ENCODE measurements around the gene U2AF1. TPM values are rescaled to one million over a fixed set of nuclear protein-coding genes. Genes with fewer than 3 reads are reported as not detected.
"Not testable (repeated sequence)": the region's sequence is repeated elsewhere in the genome, so short reads cannot be mapped to it uniquely, and the experiment has no call there.

The U2AF1 gene
- polyA plus RNA-seq, 3 donors from 2014 or later = 55.1 to 107 (median 77.6) TPM

- H3K27me3 Mint-ChIP-seq (ENCODE audit: low read depth in 3 of 3); H3K4me1 Mint-ChIP-seq; H3K36me3 Mint-ChIP-seq; H3K27ac Mint-ChIP-seq; DNase-seq; H3K4me3 Mint-ChIP-seq; H3K9me3 Mint-ChIP-seq: not testable (repeated sequence)
These were observed 5.1 kb downstream of the U2AF1 start for GRCh38 chr21:43102281-43102680.

- not testable (repeated sequence) for H3K36me3 Mint-ChIP-seq, H3K9me3 Mint-ChIP-seq, H3K4me1 Mint-ChIP-seq
These were observed 5.7 kb downstream of the U2AF1 start for GRCh38 chr21:43101676-43102075.

DNA sequence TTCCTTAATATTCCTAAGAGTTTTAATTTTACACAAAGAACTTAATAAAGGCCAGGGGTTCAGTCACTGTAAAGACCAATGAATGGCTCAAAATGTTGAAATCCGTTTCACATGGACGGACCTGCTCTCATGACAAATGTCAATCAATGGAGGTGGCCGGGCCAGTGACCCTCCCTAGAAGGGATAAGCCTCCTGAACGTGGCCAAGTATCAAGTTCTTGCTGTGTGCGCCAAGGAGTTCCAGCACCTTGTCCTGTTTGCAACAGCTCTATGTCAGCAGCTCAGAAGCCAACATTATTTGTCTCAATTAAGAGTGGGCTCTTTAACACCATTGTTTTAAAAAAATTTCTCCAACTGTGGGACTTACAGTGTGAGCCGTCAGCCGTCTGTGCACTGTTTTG is 6.4 kb downstream of the U2AF1 start:
- H3K4me1 Mint-ChIP-seq; H3K9me3 Mint-ChIP-seq; H3K4me3 Mint-ChIP-seq; H3K36me3 Mint-ChIP-seq; H3K27ac Mint-ChIP-seq; H3K27me3 Mint-ChIP-seq (ENCODE audit: low read depth in 3 of 3); DNase-seq: not testable (repeated sequence)

More at GRCh38 chr21:43101676-43102075, 5.7 kb downstream of the U2AF1 start:
- H3K27ac Mint-ChIP-seq; H3K27me3 Mint-ChIP-seq (ENCODE audit: low read depth in 3 of 3); H3K4me3 Mint-ChIP-seq; DNase-seq: not testable (repeated sequence)

DNA sequence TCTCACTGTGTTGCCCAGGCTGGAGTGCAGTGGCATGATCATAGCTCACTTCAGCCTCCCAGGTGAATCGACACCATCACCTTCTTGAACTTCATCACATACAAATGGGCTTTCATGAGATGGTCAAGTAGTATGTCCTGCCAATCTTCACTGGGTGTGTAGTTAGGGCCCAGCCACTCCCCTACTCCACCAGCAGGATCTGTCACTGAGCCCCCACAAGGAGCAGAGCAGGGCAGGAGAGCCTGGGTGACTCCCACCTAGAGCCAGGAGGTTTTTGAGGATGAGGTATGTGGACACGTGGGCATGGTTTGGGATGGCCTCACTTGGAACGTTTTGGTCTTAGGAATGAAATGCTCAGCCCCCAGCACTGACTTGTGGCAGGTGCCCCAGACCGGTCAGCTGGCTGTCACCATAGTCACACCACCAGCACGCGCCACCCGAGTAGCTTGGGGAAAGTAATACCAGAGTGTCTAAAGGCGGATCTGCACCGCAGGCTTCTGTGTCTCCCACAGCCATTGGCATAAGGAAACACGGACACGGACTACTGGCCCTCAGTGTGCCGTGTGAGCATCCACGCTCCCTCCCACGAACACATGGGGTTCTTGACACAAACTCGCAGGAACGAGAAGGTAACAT is 15.3 kb downstream of the U2AF1 start:
- not testable (repeated sequence) for H3K4me1 Mint-ChIP-seq; DNase-seq; H3K4me3 Mint-ChIP-seq; H3K9me3 Mint-ChIP-seq; H3K27me3 Mint-ChIP-seq (ENCODE audit: low read depth in 3 of 3); H3K36me3 Mint-ChIP-seq; H3K27ac Mint-ChIP-seq

DNA sequence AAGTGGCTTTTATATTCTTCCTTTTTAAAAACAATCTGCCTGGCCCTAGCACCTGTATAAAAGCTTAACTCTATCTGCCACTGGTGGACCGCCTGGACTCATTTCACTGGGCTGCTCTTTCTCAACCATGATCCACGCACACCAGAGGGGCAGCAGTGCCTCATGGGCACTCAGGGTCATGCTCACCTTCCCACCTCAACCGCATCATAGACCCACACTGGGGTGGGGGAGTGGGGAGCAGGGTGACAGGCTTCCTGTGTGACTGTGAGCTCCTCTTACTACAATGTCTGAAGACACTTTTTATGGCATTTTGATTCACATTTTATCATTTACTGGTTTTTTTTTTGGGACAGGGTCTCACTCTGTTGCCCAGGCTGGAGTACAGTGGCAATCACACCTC is 16.4 kb downstream of the U2AF1 start:
- not testable (repeated sequence) for H3K27me3 Mint-ChIP-seq (ENCODE audit: low read depth in 3 of 3); H3K36me3 Mint-ChIP-seq; H3K4me1 Mint-ChIP-seq; H3K9me3 Mint-ChIP-seq; H3K27ac Mint-ChIP-seq; H3K4me3 Mint-ChIP-seq
- peak in 2 of 3 donors; percentile 50 to 51 for DNase-seq

DNA sequence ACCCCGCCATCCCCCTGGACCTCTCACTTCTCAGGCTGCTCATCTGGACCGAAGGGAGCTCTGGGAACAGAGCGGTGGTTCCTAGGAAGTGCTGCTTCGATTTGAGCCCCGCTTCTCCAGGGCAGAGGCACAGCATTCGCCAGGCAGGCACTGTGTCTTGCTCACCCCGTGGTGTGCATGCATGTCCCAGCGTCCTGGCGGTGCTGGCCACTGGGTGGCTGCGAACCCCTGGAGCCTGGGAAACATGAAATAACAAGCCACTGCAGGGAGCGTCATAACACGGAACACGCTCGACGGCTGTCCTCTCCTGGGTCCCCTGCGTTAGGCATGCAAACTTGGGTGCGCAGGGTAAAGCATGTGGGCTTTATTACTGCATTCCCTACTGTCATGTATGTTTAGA is 17.9 kb downstream of the U2AF1 start:
- not testable (repeated sequence) for H3K27me3 Mint-ChIP-seq (ENCODE audit: low read depth in 3 of 3); H3K4me1 Mint-ChIP-seq; H3K9me3 Mint-ChIP-seq

GRCh38 chr21:43082587-43083300 is 24.6 kb downstream of the U2AF1 start:
- H3K4me3 Mint-ChIP-seq; DNase-seq; H3K9me3 Mint-ChIP-seq; H3K4me1 Mint-ChIP-seq; H3K27me3 Mint-ChIP-seq (ENCODE audit: low read depth in 3 of 3); H3K27ac Mint-ChIP-seq; H3K36me3 Mint-ChIP-seq: not testable (repeated sequence)

More for the DNA sequence above, 17.9 kb downstream of the U2AF1 start:
- not testable (repeated sequence) for H3K27ac Mint-ChIP-seq, H3K4me3 Mint-ChIP-seq, H3K36me3 Mint-ChIP-seq, DNase-seq

GRCh38 chr21:43076643-43077042 is 30.7 kb downstream of the U2AF1 start:
- not testable (repeated sequence) for H3K36me3 Mint-ChIP-seq; DNase-seq; H3K27ac Mint-ChIP-seq; H3K4me3 Mint-ChIP-seq; H3K27me3 Mint-ChIP-seq (ENCODE audit: low read depth in 3 of 3); H3K4me1 Mint-ChIP-seq; H3K9me3 Mint-ChIP-seq

DNA sequence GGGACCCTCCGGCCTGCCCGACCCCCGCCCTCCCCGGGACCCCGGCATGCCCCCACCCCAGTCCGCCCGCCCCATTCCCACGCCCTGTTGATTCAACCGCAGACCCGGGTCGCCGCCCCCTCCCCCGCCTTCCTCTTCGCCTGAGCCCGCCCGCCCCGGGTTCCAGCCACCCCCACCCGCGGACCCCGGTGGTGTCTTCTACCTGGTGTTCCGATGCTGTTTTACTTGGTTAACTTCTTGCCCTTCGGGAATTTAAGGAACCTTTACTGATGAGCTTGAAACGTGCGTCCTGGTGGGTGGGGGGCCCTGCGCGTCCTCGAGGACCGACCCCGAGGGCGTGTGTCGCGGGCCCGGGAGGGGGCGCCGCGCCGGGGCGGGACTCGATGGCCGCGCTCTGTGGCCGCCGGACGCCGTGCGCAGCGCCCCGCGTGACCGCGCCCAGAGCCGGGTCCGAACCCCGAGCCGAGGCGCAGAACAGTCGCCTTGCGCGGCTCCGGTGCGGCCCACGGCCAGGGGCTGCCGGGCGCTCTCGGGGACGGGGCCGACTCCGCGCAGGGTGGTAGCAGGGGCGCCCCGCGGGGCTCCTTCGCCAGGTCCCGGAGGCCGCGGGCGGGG is 31.2 kb downstream of the U2AF1 start:
- H3K9me3 Mint-ChIP-seq; H3K36me3 Mint-ChIP-seq; H3K27ac Mint-ChIP-seq; H3K27me3 Mint-ChIP-seq (ENCODE audit: low read depth in 3 of 3); DNase-seq; H3K4me3 Mint-ChIP-seq; H3K4me1 Mint-ChIP-seq: not testable (repeated sequence)

GRCh38 chr21:43075170-43076022 is 32.0 kb downstream of the U2AF1 start, which contains the start of gene CBS:
CBS (minus strand) TSS chr21:43075835; CDS start chr21:43072193, 3,642 bp downstream.
- not testable (repeated sequence) for H3K27me3 Mint-ChIP-seq (ENCODE audit: low read depth in 3 of 3); H3K36me3 Mint-ChIP-seq; DNase-seq; H3K4me1 Mint-ChIP-seq; H3K9me3 Mint-ChIP-seq; H3K4me3 Mint-ChIP-seq; H3K27ac Mint-ChIP-seq

DNA sequence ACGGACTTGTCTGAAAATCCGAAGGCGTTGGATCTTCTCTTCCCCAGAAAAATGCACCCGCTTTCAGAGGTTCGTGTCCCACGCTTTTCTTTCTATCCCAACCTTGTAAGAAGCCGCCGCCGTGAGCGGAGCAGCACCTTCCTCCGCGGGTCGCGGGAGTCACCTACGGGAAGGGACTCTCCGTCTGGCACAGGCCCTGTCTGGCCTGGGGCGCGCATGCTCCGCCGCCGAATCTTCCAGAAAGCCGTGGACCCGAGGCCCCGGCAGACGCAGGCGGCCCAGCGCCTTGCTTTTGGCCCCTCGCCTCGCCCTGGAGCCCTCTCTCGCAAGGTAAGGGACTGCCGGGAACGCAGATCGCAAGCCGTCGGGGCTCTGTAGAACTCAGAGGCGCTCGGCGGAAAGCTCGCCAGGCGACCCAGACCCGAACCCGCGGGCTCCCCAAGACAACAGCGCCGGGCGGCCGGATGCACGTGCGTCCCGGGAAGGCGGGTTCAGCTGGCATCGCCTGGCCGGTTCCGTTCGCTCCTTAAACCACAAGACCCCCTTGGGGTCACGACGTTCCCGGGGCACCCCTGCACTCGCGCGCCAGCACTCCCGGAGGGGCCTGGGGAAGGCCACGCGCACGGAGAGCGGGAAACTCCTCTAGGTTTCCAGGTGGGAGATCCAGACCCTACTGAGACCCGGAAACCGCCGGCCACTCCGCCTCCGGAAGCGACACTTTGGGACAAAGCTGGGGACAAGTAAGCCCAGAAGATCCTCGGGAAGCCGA is 32.8 kb downstream of the U2AF1 start:
- not testable (repeated sequence) for H3K27ac Mint-ChIP-seq; H3K9me3 Mint-ChIP-seq; DNase-seq; H3K36me3 Mint-ChIP-seq; H3K27me3 Mint-ChIP-seq (ENCODE audit: low read depth in 3 of 3); H3K4me1 Mint-ChIP-seq; H3K4me3 Mint-ChIP-seq

DNA sequence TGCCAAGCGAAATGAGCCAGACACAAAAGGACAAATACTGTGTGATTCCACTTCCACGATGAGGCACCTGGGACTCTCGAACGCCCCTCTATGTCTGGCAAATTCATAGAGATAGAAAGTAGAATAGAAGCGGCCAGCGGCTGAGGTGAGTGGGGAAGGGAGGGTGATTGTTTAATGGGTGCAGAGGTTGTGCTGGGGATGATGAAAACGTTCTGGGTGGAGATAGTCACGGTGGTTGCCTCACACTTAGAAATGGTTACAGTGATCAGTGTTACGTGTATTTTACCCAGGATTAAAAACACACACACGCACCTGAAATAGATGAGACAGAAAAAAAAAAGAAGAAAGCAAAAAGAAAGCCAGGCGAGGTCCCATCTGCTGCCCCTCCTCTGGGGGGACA is 34.6 kb downstream of the U2AF1 start:
- not testable (repeated sequence) for H3K4me3 Mint-ChIP-seq; H3K9me3 Mint-ChIP-seq; DNase-seq; H3K36me3 Mint-ChIP-seq; H3K27ac Mint-ChIP-seq; H3K4me1 Mint-ChIP-seq; H3K27me3 Mint-ChIP-seq (ENCODE audit: low read depth in 3 of 3)

DNA sequence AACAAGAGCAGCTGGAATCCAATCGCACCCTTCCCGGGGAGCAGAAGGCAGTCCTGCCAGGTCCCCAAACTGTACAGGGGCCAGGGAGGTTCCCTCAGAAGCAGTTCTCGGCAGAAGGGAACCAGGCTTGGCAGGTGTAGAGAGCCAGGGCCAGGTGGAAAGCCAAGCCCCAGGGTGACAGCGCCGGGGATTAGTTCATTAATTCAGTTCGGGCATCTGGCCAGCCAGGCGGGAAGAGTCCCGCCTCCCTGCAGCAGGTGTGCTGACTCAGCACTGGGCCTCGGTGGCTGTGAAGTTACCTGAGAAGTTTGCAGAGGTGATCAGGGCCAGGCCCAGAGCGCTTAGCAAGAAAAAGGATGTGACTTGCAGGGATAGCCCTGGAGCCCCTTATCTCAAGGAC is 37.7 kb downstream of the U2AF1 start:
- not testable (repeated sequence) for H3K9me3 Mint-ChIP-seq; H3K36me3 Mint-ChIP-seq; H3K4me3 Mint-ChIP-seq; H3K4me1 Mint-ChIP-seq; H3K27ac Mint-ChIP-seq; DNase-seq; H3K27me3 Mint-ChIP-seq (ENCODE audit: low read depth in 3 of 3)
